CD8-positive, alpha-beta memory T cell (primary cell): Measurements from ENCODE around the gene CLCF1. TPM values are rescaled to one million over a fixed set of nuclear protein-coding genes. Genes with fewer than 3 reads are reported as not detected.

ENCODE experiments used
- CTCF ChIA-PET: fragments of 350-600 bp; sonication (Branson Sonifier 250); formaldehyde crosslinking; loops from one replicate; lab custom pipeline; 2021; ENCODE audit warnings: antibody characterized with exemption; lab: Charles Lee
- POLR2A ChIA-PET: fragments of 350-600 bp; sonication (Branson Sonifier 250); formaldehyde crosslinking; loops from one replicate; lab custom pipeline; 2021; ENCODE audit warnings: antibody characterized with exemption; lab: Charles Lee
- DNase-seq, 5 donors: peaks; one replicate each; pipeline versions ENCODE4 v3.0.0 to v3.0.0-alpha.2; 2020 to 2022; ENCODE audit warnings: mixed read lengths in 1 of 5
- H3K27ac ChIP-seq: one replicate; pipeline ENCODE4 v1.7.0; 2013; ENCODE audit warnings: low read depth, mild to moderate bottlenecking, low read length, moderate library complexity
- H3K27me3 ChIP-seq: 2 replicates; pipeline ENCODE4 v1.7.0; 2013; ENCODE audit warnings: low read length, mild to moderate bottlenecking; ENCODE audit not compliant: insufficient read depth, poor library complexity, severe bottlenecking
- H3K36me3 ChIP-seq: 2 replicates; pipeline ENCODE4 v1.7.0; 2013; ENCODE audit warnings: mild to moderate bottlenecking, low read length, moderate library complexity; ENCODE audit not compliant: insufficient read depth
- H3K4me1 ChIP-seq: 2 replicates; pipeline ENCODE4 v1.7.0; 2013; ENCODE audit warnings: mild to moderate bottlenecking, low read length, moderate library complexity; ENCODE audit not compliant: insufficient read depth
- H3K4me3 ChIP-seq: 2 replicates; pipeline ENCODE4 v1.7.0; 2013; ENCODE audit warnings: mild to moderate bottlenecking, low read length
- H3K9me3 ChIP-seq: 2 replicates; pipeline ENCODE4 v1.7.0; 2013; ENCODE audit warnings: mild to moderate bottlenecking, low read length
- H3K27ac Mint-ChIP-seq, 8 donors: one replicate each; pipeline ENCODE4 v1.8.0; 2020 to 2021; ENCODE audit warnings: mixed read lengths in 8 of 8, mild to moderate bottlenecking in 6 of 8, inconsistent platforms in 3 of 8, moderate library complexity in 3 of 8
- H3K27me3 Mint-ChIP-seq, 2 donors: one replicate each; pipeline ENCODE4 v1.8.0; 2020 to 2021; ENCODE audit warnings: mixed read lengths in 2 of 2, mild to moderate bottlenecking in 1 of 2, moderate library complexity in 1 of 2
- H3K36me3 Mint-ChIP-seq, 3 donors: one replicate each; pipeline ENCODE4 v1.8.0; 2020 to 2021; ENCODE audit warnings: mixed read lengths in 3 of 3, inconsistent platforms in 1 of 3, mild to moderate bottlenecking in 1 of 3
- H3K4me1 Mint-ChIP-seq, 3 donors: one replicate each; pipeline ENCODE4 v1.8.0; 2020 to 2021; ENCODE audit warnings: mixed read lengths in 3 of 3, inconsistent platforms in 1 of 3, mild to moderate bottlenecking in 1 of 3
- H3K4me3 Mint-ChIP-seq, 7 donors: one replicate each; pipeline ENCODE4 v1.8.0; 2020 to 2021; ENCODE audit warnings: mixed read lengths in 7 of 7, mild to moderate bottlenecking in 6 of 7, moderate library complexity in 4 of 7, inconsistent platforms in 2 of 7
- H3K9me3 Mint-ChIP-seq, 5 donors: one replicate each; pipeline ENCODE4 v1.8.0; 2020 to 2022; ENCODE audit warnings: mixed read lengths in 5 of 5, mild to moderate bottlenecking in 3 of 5, moderate library complexity in 2 of 5, inconsistent platforms in 1 of 5
- polyA plus RNA-seq: library from polyadenylated mRNA; unstranded; fragments of 300-500 nt; fragmentation: Illumina TruSeq; gene quantifications from one replicate; pipeline ENCODE4 v1.2.3, GENCODE V29; 2021
- total RNA-seq, 2 experiments: library from RNA; stranded (reverse); gene quantifications; one replicate each; pipeline ENCODE4 v1.2.3, GENCODE V29; 2021

Gene CLCF1
- total and polyA plus RNA-seq, 3 experiments from 2014 or later: 3.5 to 4.6 (median 4.2) TPM

DNA sequence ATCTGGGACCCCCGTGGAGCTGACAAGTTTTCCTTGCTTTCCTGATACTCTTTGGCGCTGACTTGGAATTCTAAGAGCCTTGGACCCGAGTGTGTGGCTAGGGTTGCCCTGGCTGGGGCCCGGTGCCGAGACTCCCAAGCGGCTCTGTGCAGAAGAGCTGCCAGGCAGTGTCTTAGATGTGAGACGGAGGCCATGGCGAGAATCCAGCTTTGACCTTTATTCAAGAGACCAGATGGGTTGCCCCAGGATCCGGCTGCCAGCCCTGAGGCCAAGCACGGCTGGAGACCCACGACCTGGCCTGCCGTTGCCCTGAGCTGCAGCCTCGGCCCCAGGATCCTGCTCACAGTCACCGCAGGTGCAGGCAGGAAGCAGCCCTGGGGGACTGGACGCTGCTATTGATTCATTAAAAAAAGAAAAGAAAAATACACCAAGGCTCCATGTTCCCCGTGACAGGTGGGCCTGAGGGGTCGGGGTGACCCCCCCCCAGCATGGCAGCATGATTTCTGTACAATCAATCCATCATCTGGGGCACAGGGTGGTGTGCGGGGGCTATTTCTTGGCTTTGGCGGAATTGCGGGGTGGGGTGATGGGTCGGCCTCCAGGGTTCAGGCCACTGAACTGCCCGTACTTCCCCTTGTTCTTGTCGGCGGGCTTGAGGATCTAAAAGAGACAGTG, 24.7 kb upstream of the CLCF1 start:
- Mint-ChIP-seq H3K4me3 (peak overlapping the region in 4 of 7 donors; percentile 8 to 61 (median 48)), H3K4me1 (peaks cover 32 to 67% (median 36%) of the 10 kb centered on the region in 3 donors), H3K27ac (peak overlapping the region in 7 of 8 donors; percentile 50 to 93 (median 73)), H3K27me3 (no peaks in the 10 kb centered on the region), H3K36me3 (peaks cover 4 to 56% (median 4%) of the 10 kb centered on the region in 3 donors), H3K9me3 (no peaks in the 10 kb centered on the region)
- H3K36me3 ChIP-seq: peaks cover 24% of the 10 kb centered on the region
- H3K9me3 ChIP-seq: no peaks in the 10 kb centered on the region
- peaks cover 55% of the 10 kb centered on the region for H3K4me1 ChIP-seq
- no peak for DNase-seq
- H3K27ac ChIP-seq: no peak overlapping the region
- ChIA-PET CTCF (interaction anchor here (7.2 kb wide), 1 partner anchor 14 kb away, joined by 53 read pairs; no protein-coding TSS in a partner anchor), POLR2A (interaction anchor here (0.8 to 1.4 kb wide), 3 partner anchors 39 to 71 kb away, joined by 4 read pairs; partner anchors contain the start of genes POLD4, PTPRCAP and TMEM134)
- H3K4me3 ChIP-seq: no peak overlapping the region
- H3K27me3 ChIP-seq: no peaks in the 10 kb centered on the region

DNA sequence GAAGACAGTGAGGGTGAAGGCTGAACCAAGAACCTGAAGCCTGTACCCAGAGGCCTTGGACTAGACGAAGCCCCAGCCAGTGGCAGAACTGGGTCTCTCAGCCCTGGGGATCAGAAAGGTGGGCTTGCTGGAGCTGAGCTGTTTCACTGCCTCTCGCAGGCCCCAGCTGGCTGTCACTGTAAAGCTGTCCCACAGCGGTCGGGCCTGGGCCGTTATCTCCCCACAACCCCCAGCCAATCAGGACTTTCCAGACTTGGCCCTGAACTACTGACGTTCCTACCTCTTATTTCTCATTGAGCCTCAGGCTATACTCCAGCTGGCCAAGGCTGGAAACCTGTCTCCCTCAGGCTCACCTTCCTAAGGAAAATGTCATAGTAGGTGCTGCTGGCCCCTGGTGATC, 24.1 kb upstream of the CLCF1 start:
- Histone ChIP-seq H3K27ac (no peak overlapping the region), H3K4me1 (peaks cover 53% of the 10 kb centered on the region), H3K9me3 (no peaks in the 10 kb centered on the region), H3K27me3 (no peaks in the 10 kb centered on the region), H3K4me3 (no peak overlapping the region), H3K36me3 (peaks cover 24% of the 10 kb centered on the region)
- Mint-ChIP-seq H3K9me3 (no peaks in the 10 kb centered on the region), H3K36me3 (peaks cover 4 to 57% (median 4%) of the 10 kb centered on the region in 3 donors), H3K4me1 (peaks cover 33 to 68% (median 35%) of the 10 kb centered on the region in 3 donors), H3K4me3 (peak overlapping the region in 3 of 7 donors; percentile 19 to 61 (median 56)), H3K27me3 (no peaks in the 10 kb centered on the region), H3K27ac (peak overlapping the region in 7 of 8 donors; percentile 23 to 83 (median 66))
- DNase-seq: no peak
- CTCF ChIA-PET: interaction anchor here (7.2 kb wide), 1 partner anchor 14 kb away, joined by 53 read pairs; no protein-coding TSS in a partner anchor
- POLR2A ChIA-PET: interaction anchor here (0.8 to 1.4 kb wide), 3 partner anchors 14 to 72 kb away, joined by 3 to 4 read pairs (median 4); partner anchors contain the start of genes POLD4 and TMEM134

DNA sequence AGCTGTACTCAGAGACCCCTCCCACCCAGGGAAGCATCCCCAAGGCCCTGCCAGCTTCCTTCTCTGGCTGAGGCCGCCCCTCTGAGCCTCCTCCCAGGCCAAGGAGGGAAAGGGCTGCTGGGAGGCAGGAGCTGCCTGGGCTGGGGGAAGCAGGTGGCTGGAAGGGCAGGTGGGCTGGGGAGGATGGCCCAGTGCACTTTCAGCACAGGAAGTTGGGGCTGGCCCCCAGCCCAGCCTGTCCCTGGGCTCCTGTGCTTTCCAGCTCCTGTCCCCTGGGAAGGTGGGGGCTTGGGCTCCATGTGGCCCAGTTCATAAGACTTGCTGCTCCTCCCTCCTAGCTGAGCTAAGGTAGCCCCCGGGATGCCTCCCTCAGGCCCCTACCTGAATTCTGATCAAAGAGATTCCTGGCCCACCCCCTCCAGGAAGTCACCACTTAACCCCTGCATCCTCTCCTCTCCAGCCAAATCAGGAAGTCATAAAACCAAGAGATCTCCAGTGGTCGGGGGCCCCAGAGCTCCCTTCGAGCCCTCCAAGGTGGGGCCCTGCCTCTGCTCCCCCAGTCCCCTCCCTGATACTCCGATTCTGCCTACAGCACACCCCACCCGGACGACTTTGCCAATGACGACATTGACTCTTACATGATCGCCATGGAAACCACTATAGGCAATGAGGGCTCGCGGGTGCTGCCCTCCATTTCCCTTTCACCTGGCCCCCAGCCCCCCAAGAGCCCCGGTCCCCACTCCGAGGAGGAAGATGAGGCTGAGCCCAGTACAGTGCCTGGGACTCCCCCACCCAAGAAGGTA, 23.4 kb upstream of the CLCF1 start:
- H3K27ac Mint-ChIP-seq: peak overlapping the region; percentile 83 to 94 (median 88)
- POLR2A ChIA-PET: interaction anchor here (0.6 to 1.4 kb wide), 4 partner anchors 12 to 44 kb away, joined by 3 to 4 read pairs (median 4); partner anchors contain the start of gene POLD4
- Histone ChIP-seq H3K27me3 (no peaks in the 10 kb centered on the region), H3K9me3 (no peaks in the 10 kb centered on the region), H3K4me1 (peaks cover 49% of the 10 kb centered on the region), H3K36me3 (peaks cover 24% of the 10 kb centered on the region), H3K27ac (no peak overlapping the region), H3K4me3 (no peak overlapping the region)
- peak overlapping the region in 6 of 7 donors; percentile 5 to 66 (median 47) for H3K4me3 Mint-ChIP-seq
- no peaks in the 10 kb centered on the region for H3K9me3 Mint-ChIP-seq
- H3K4me1 Mint-ChIP-seq: peaks cover 36 to 67% (median 39%) of the 10 kb centered on the region in 3 donors
- H3K36me3 Mint-ChIP-seq: peaks cover 4 to 57% (median 4%) of the 10 kb centered on the region in 3 donors
- peak in 2 of 5 donors; percentile 56 to 62 for DNase-seq
- H3K27me3 Mint-ChIP-seq: no peaks in the 10 kb centered on the region
- CTCF ChIA-PET: interaction anchor here (1.1 to 7.2 kb wide), 3 partner anchors 12 to 41 kb away, joined by 4 to 53 read pairs (median 6); partner anchors contain the start of gene PTPRCAP

DNA sequence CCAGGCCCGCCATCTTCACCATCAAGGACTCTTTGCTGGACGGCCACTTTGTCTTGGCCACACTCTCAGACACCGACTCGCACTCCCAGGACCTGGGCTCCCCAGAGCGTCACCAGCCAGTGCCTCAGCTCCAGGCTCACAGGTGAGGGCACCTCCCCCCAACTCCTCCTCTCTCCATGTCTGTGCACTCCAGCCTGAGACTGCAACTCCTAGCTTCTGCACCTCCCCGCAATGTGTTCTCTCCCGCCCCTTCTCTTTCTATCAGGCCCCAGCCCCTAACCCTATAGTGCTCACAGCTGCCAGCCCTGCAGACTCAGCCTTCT, 22.8 kb upstream of the CLCF1 start:
- H3K4me1 Mint-ChIP-seq: peaks cover 38 to 72% (median 42%) of the 10 kb centered on the region in 3 donors
- DNase-seq: no peak
- H3K4me3 Mint-ChIP-seq: peak overlapping the region in 2 of 7 donors; percentile 5 to 20
- Histone ChIP-seq H3K9me3 (no peaks in the 10 kb centered on the region), H3K27me3 (no peaks in the 10 kb centered on the region), H3K27ac (no peak overlapping the region), H3K4me3 (no peak overlapping the region), H3K4me1 (peaks cover 52% of the 10 kb centered on the region), H3K36me3 (peaks cover 24% of the 10 kb centered on the region)
- H3K27me3 Mint-ChIP-seq: no peaks in the 10 kb centered on the region
- POLR2A ChIA-PET: interaction anchor here (0.6 to 0.7 kb wide), 2 partner anchors 13 to 44 kb away, joined by 3 to 4 read pairs; no protein-coding TSS in a partner anchor
- peaks cover 4 to 57% (median 4%) of the 10 kb centered on the region in 3 donors for H3K36me3 Mint-ChIP-seq
- H3K27ac Mint-ChIP-seq: peak overlapping the region in 7 of 8 donors; percentile 42 to 95 (median 80)
- H3K9me3 Mint-ChIP-seq: no peaks in the 10 kb centered on the region
- CTCF ChIA-PET: interaction anchor here (1.1 to 7.2 kb wide), 3 partner anchors 12 to 42 kb away, joined by 4 to 53 read pairs (median 6); partner anchors contain the start of gene PTPRCAP

DNA sequence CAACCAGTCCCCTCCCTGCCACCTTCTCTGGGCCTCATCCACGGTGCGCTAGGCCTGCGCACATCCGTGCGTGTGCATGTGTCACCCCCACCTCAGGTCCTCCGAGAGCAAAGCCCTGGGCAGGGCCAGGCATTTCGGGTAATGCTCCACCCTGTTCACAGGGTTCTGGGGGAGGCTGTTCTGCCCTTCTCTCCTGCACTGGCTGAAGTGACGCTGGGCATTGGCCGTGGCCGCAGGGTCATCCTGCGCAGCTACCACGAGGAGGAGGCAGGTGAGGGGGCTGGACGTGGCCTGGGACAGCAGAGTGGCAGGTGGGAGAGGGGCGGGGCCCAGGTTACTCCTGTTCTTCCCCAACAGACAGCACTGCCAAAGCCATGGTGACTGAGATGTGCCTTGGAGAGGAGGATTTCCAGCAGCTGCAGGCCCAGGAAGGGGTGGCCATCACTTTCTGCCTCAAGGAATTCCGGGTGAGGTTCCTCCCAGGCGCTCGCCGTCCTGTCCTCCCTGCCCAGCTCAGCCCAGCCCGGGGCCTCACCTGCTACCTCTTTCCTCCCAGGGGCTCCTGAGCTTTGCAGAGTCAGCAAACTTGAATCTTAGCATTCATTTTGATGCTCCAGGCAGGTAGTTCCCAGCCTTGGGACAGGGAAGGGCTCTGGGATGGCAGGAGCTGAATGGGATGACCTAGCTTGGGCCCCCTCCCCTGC, 22.3 kb upstream of the CLCF1 start:
- Histone ChIP-seq H3K4me1 (peaks cover 53% of the 10 kb centered on the region), H3K4me3 (no peak overlapping the region), H3K27ac (no peak overlapping the region), H3K36me3 (peaks cover 24% of the 10 kb centered on the region), H3K27me3 (no peaks in the 10 kb centered on the region), H3K9me3 (no peaks in the 10 kb centered on the region)
- ChIA-PET CTCF (interaction anchor here (1.4 to 7.2 kb wide), 2 partner anchors 12 to 42 kb away, joined by 4 to 53 read pairs; partner anchors contain the start of gene PTPRCAP), POLR2A (no interaction called here)
- DNase-seq: no peak
- Mint-ChIP-seq H3K27ac (peak overlapping the region in 5 of 8 donors; percentile 33 to 95 (median 80)), H3K27me3 (no peaks in the 10 kb centered on the region), H3K4me1 (peaks cover 43 to 73% (median 44%) of the 10 kb centered on the region in 3 donors), H3K9me3 (no peaks in the 10 kb centered on the region), H3K36me3 (peaks cover 4 to 53% (median 4%) of the 10 kb centered on the region in 3 donors), H3K4me3 (peak overlapping the region in 1 of 7 donors; percentile 78)

DNA sequence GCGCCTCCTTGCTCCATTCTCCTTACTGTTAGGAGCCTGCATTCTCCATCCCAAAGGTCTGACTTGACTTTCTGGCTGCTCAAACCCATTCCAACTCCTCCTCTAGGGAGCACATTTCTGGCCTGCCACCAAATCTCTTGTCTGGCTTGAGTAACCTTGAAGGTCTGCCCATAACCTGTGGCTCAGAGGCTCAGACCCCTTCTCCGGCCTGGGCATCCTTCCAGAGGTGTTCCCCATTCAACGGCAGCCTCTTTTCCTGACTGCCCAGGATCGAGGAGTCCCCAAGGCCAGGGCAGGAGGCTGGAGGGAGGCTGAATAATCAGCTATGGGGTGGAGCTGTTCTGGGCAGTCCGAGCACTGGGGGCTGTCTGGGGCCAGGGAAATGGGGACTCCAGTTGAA, 20.6 kb upstream of the CLCF1 start:
- Histone ChIP-seq H3K4me1 (peaks cover 42% of the 10 kb centered on the region), H3K27me3 (no peaks in the 10 kb centered on the region), H3K9me3 (no peaks in the 10 kb centered on the region), H3K36me3 (peaks cover 18% of the 10 kb centered on the region), H3K27ac (no peak overlapping the region), H3K4me3 (no peak overlapping the region)
- peak overlapping the region; percentile 46 to 85 (median 61) for H3K4me3 Mint-ChIP-seq
- no peak for DNase-seq
- peaks cover 43 to 69% (median 48%) of the 10 kb centered on the region in 3 donors for H3K4me1 Mint-ChIP-seq
- no peaks in the 10 kb centered on the region for H3K27me3 Mint-ChIP-seq
- H3K36me3 Mint-ChIP-seq: peaks cover 4 to 39% (median 4%) of the 10 kb centered on the region in 3 donors
- H3K27ac Mint-ChIP-seq: peak overlapping the region in 5 of 8 donors; percentile 56 to 79 (median 75)
- POLR2A ChIA-PET: interaction anchor here (1.4 kb wide), 1 partner anchor 10 kb away, joined by 3 read pairs; the partner anchor contains the start of gene TBC1D10C
- CTCF ChIA-PET: interaction anchor here (0.8 kb wide), 1 partner anchor 20 kb away, joined by 3 read pairs; no protein-coding TSS in a partner anchor
- H3K9me3 Mint-ChIP-seq: no peaks in the 10 kb centered on the region

DNA sequence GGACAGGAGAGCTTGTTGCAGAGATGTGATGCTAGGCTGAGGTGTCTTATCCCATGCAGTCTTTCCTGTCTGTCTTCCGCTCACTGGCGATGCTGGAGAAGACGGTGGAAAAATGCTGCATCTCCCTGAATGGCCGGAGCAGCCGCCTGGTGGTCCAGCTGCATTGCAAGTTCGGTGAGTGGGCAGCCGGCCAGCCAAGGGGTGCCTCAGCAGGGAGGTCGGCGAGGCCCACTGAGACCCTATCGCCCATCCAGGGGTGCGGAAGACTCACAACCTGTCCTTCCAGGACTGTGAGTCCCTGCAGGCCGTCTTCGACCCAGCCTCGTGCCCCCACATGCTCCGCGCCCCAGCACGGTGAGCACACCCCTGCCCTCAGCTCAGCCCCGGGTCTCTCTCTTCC, 20.0 kb upstream of the CLCF1 start:
- ChIA-PET POLR2A (interaction anchor here (0.6 to 3.1 kb wide), 3 partner anchors 10 to 48 kb away, joined by 3 to 25 read pairs (median 4); partner anchors contain the start of genes POLD4 and TBC1D10C), CTCF (interaction anchor here (2.6 to 25.1 kb wide), 2 partner anchors 9 to 35 kb away, joined by 35 to 860 read pairs; partner anchors contain the start of genes POLD4, PPP1CA and TBC1D10C)
- Histone ChIP-seq H3K27ac (no peak overlapping the region), H3K4me3 (no peak overlapping the region), H3K9me3 (no peaks in the 10 kb centered on the region), H3K27me3 (no peaks in the 10 kb centered on the region), H3K4me1 (peaks cover 40% of the 10 kb centered on the region), H3K36me3 (peaks cover 12% of the 10 kb centered on the region)
- Mint-ChIP-seq H3K4me3 (peak overlapping the region in 6 of 7 donors; percentile 57 to 86 (median 74)), H3K36me3 (peaks cover 2 to 35% (median 4%) of the 10 kb centered on the region in 3 donors), H3K27ac (peak overlapping the region in 3 of 8 donors; percentile 56 to 75 (median 66)), H3K27me3 (no peaks in the 10 kb centered on the region), H3K4me1 (peaks cover 43 to 66% (median 49%) of the 10 kb centered on the region in 3 donors), H3K9me3 (no peaks in the 10 kb centered on the region)
- DNase-seq: no peak
